NCI-H526 (cell line): ENCODE data around the gene DOCK6.

Source experiments
- DNase-seq, 2 experiments: peaks; one replicate each; lab custom pipeline; 2025; lab: John Stamatoyannopoulos, UW

Gene DOCK6

GRCh38 chr19:11247391-11247790 lies 14.9 kb downstream of the DOCK6 start:
- DNase-seq: no peak

- no peak for DNase-seq
These were observed 15.4 kb downstream of the DOCK6 start for GRCh38 chr19:11246941-11247340.

- DNase-seq: no peak
These were observed 17.3 kb downstream of the DOCK6 start for GRCh38 chr19:11244846-11245589.

GRCh38 chr19:11243798-11244169 lies 18.5 kb downstream of the DOCK6 start:
- DNase-seq: no peak

DNA sequence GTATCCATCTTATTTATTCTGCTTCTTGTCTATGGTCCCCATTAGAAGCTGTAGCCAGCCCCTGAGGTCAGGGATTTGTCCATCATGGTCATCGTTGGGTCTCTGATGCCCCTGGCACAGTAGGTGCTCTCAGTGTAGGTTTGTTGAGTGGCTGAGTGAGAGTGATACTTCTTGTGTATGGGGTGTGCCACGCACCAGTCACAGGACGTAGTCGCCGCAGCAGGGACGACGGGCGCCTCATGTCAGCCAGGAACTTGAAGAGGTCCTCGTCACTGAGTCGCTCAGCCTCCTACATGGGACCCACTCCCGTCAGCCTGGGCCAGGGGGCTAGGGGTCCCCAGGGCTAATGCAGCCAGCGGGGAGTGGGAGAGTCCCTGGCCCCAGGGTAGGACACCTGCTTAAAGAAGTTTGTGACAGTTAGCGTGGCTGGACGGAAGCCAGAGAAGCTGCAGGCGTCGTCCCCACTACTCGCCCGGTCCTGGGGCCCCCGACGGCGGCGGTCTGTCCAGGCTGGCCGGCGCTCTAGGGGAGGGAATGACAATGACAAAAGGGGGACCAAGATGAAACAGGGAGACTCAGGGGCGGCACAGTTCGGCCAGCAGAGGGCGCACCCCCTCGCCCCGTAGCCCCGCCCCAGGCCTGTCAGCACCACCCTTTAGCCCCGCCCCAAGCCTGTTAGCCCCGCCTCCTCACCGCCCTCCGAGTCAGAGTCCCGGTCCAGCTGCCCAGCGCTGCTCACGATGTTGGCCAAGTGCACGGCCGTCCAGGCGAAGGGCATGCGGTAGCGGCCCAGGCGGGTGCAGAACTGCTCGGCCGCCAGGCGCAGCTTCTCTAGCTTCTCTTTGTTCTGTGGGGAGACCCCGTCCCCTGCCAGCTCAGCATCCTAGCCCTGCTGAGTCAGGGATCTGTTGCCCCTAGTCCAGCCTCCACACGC lies 19.2 kb downstream of the DOCK6 start:
- DNase-seq: peak in 1 of 2 experiments; percentile 81

DNA sequence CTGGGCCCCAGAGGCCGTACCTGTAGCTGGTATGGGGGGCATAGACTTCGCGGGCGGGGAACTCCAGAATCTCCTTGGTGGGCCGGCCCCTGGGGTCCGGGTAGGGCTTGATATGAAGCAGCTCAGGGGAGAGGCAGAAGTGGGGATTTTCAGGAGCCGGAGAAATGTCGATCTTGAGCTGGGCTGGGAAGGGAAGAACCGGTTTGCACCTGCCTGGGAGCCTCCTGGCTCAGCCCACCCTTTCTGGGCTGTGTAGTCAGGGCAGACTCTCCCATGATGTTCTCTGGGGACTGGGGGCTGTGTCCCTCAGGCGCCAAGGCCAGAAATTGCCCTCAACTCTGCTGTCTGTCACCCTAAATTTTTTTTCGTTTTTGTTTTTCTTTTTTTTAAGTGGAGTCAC lies 20.3 kb downstream of the DOCK6 start:
- no peak for DNase-seq

- DNase-seq: no peak
These were observed 22.3 kb downstream of the DOCK6 start for GRCh38 chr19:11240008-11240444.

GRCh38 chr19:11239377-11240000 lies 22.8 kb downstream of the DOCK6 start, which contains the start of gene ANGPTL8:
TSS of gene ANGPTL8 (plus strand) at chr19:11239619. CDS start at chr19:11239638, 19 bp downstream.
- no peak for DNase-seq

DNA sequence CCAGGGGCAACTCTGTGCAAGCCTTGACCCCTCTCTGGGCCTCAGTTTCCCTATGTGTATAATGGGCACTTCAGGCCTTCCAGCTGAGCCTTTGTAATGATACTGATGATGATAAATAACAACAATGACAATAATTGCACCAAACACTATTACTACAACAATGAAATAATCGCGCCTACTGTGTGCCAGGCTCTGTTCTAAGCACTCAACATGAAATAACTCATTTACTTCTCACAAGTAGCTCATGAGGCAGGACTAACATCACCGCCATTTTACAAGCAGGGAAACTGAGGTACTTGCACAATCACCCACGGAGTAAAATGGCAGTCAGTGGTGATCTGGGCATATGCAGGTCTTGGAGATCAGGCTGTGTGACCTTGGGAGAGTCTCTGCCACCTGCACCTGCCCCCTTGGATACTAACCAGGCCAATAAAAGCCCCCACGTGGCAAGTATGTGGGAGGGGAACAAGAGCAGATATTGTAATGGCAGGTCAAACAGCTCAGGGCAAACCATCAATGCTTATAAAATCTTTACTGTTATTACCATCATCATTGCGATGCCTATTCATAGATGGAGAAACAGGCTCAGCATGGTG lies 23.4 kb downstream of the DOCK6 start:
- DNase-seq: no peak

DNA sequence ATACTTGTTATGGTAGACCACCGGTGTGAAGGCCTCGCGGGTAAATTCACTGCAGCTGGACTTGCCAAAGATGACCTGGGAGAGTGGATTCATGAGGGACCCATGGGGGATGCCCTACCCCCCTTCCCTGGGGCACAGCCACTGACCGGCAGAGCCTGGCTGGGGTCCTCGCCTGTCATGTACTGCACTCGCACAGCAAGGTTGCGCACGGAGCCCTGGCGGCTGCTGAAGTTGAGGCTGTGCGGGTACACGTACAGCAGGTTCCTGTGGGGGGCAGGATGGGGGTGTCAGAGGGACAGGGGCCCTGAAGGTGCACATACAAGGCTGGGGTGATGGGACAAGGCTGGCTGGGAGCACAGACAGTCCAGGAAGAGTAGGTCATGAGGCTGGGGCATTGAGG lies 24.3 kb downstream of the DOCK6 start:
- DNase-seq: no peak

DNA sequence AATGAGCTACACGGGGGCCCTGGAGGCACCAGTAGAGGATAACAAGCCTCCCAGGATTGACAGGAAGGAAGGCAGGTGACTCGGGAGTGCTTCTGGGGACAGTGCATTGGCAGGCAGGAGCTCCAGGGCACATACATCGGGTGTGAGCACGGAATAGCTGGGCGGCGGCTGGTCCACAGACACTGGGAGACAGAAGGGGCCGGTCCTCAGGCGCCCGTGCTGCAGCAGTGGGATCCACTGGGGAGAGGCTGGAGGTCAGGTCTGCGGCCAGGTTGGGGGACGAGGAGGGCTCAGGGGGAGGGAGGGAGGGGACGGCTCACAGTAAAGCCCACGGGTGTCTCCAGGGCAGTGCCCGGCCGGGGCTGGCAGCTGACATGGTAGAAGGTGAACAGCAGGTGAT lies 25.0 kb downstream of the DOCK6 start:
- peak in 1 of 2 experiments; percentile 37 for DNase-seq

DNA sequence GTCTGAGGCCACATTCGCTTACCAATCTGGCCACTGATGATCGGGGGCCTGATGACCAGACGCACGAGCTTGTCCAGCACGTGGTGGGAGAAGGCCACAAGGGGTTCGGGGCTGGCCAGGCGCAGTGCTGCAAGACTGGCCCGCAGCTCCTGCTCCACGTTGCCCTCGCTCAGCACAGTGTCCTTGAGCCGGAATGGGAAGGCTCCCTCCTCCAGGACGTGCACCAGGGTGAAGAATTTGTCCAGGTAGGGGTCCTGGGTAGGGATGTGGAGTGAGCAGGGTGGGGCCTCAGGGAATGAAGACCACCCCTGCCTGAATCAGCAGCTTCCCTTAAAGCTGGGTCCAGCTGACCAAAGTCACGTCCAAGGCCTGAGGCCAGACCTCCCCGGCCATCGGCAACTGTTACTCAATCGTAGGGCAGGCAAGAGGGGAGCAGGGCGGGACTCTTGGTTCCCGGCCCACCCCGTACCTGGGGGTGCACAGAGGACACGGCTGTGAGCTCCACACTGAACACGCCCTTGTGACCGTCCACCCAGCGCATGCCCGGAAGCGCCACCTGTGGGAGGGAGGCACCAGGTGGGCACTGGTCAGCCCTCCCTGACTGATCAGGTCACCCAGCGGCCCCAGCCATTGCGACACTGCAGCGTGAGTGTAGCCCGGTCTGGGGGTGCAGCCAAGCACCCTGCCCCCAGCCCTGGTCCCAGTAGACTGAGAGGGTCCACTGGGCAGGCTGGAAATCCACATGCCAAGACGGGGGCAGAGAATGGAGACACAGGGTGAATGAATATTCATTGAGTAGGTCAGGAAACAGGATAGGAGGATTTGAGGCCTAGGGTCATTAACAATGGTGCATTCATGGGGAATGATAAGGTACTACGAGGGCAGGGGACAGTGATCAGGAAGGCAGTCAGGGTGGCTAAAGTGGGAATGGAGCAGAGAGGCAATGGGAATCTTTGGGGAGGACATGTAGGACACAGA lies 25.7 kb downstream of the DOCK6 start:
- DNase-seq: peak; percentile 9 to 37

DNA sequence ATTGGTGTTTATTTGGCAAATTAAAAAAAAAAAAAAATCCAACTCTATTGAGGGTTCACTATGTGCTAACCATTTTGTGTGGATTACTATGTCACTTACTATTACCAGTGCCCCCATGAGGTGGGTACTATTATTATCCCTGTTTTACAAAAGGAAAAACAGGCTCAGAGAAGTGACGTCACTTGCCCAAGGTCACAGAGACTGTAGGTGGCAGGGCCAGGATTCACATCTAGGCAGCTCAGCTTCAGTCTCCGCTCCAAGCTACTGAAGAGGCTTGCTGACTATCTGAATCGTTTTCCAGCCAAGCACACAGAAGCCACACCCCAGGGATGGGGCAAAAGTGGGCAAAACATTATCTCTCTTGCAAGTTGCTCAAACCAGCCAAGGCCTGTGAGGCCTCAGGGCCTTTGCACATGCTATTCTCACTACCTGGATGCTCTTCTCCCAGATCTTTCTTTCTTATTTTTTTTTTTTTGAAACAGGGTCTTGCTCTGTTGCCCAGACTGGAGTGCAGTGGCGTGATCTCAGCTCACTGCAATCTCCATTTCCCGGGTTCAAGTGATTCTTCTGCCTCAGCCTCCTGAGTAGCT lies 27.7 kb downstream of the DOCK6 start:
- DNase-seq: no peak

- DNase-seq: no peak
These were observed 29.3 kb downstream of the DOCK6 start for GRCh38 chr19:11233073-11233472.

- no peak for DNase-seq
These were observed 29.8 kb downstream of the DOCK6 start for GRCh38 chr19:11232555-11232954.

DNA sequence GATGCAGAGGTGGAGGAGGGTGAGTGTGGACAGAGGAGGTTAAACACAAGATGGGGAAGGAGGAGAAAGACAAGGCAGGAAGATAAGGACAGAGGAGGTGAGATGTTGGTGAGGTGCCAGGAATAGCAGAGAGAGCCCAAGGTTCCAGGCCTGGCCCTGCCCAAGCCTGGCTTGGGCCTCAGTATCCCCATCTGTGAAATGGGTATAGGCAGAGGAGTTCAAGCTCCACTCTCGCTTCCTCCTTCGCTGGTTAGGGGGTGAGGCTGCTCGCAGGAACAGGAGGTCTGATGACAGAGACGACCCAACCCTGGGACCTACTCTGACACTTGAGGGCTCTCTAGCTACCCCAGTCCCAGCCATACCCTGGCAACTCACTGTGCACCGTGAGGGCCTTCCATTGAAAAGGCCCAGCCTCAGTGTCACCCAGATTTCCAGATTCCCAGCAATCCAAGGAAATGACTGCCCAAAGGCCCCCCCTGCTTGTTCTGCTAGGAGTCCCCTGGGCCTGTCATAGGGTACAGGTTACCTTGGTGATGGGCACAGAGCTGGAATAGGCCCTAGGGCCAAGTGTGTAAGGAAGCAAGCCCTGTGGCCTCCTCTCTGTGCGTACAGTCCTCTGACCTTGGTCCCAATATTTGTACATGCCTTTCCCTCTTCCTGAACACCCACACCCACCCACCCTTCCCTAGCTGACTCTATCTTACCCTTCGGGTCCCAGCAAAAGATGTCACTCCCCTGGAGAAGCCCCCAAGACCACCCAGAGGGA lies 31.5 kb downstream of the DOCK6 start:
- peak; percentile 6 to 29 for DNase-seq

DNA sequence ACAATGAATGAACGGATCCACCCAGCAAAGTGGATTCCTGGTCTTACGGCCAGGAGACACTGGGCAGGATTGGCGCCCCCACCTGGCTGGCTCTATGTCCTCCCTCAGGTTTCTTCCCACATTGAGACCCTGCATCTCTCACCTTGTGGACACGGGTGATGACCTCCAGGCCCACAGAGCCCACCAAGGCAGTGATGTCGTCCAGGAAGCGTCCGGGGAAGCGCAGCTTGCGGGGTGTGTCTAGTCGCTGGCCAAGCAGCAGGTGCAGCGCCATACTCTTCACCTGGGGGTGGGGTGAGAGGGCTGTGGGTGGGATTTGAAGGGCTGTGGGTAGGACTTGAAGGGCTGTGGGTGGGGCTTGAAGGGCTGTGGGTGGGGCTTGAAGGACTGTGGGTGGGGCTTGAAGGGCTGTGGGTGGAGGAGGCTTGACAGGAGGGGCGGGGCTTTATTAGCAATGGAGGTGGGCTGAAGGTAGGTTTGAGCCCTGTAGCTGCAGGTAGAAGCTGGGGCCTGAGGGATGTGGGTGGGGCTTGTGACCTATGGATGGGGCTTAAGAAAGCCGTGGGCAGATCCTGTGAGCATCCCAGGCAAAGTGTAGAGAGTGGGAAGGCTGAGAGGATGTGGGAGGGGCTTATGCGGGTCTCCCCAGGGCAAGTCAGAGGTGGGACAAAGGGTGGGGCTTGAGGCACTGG lies 35.0 kb downstream of the DOCK6 start:
- DNase-seq: peak; percentile 9 to 40

DNA sequence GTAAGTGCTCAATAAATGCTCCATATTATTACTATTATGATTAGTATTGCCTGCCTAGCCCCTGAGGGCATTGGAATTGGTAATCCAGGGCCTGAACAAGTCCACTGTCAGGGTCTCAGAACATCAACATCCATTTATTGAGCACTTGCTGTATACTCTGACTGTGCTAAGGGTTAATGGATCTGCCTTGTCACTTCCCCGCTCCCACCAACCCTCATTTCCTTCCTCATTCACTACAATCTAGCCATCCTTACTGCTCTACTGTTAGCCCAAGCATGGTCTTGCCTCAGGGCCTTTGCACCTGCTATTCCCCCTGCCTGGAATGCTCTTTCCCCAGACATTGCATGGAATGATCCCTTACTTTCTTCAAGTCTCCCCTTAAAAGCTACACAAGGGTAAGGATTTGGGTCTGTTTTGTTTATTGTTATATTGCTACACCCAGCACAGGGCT lies 35.6 kb downstream of the DOCK6 start:
- DNase-seq: no peak

DNA sequence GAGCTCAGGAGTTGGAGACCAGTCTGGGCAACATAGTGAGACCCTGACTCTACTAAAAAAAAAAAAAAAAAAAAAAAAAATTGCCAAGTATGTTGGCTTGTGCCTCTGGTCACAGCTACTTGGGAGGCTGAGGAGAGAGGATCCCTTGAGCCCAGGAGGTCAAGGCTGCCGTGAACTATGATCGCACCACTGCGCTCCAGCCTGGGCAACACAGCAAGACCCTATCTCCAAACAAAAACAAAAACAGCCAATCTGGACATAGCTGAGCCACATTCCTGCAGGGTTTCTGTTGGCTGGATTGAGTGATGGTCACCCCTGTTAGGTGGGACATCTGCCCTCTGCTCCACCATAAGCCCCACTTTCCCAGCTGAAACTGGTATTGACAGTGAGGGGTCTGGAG lies 36.5 kb downstream of the DOCK6 start:
- no peak for DNase-seq
